ENCODE measurements around the gene TAS2R60. TPM values are rescaled to one million over a fixed set of nuclear protein-coding genes. Genes with fewer than 3 reads are reported as not detected.
A peak's percentile ranks its signal among the peaks of the same experiment; 100 is the strongest.
"Not testable (repeated sequence)": the region's sequence is repeated elsewhere in the genome, so short reads cannot be mapped to it uniquely, and the experiment has no call there.

The TAS2R60 gene
- total RNA-seq, 1 experiment from 2014 or later, result not detected

- Histone ChIP-seq H4K8ac (replicated peaks; ENCODE audit: insufficient read length, low read depth, low read length) (no peak overlapping the region), H2BK20ac (ENCODE audit: low read depth, low read length, poor library complexity, severe bottlenecking) (no peak overlapping the region), H2AFZ (ENCODE audit: low read length) (no peak overlapping the region), H3K14ac (ENCODE audit: insufficient read depth, low read length) (no peak overlapping the region), H2BK120ac (ENCODE audit: low read depth, low read length, poor library complexity, severe bottlenecking) (no peak overlapping the region), H4K91ac (ENCODE audit: insufficient read length, low read depth, low read length) (no peak overlapping the region), H3K23me2 (ENCODE audit: insufficient read length, low read depth, low read length, poor library complexity, severe bottlenecking) (no peaks in the 10 kb centered on the region), H4K5ac (ENCODE audit: insufficient read length, low read depth, low read length) (no peak overlapping the region), H3K18ac (ENCODE audit: insufficient read length, low read depth, low read length) (no peak overlapping the region), H3K4me1 (ENCODE audit: insufficient read depth, low read length) (peaks cover 7% of the 10 kb centered on the region; the same call in 1 of the 2 replicates), H3K9ac (ENCODE audit: extremely low read depth, insufficient read length, low read length) (no peak overlapping the region), H3K4me2 (ENCODE audit: insufficient read depth, insufficient read length, low read length) (no peak overlapping the region), H3K27me3 (ENCODE audit: insufficient read depth, low read length) (no peaks in the 10 kb centered on the region), H4K20me1 (ENCODE audit: control insufficient read depth, insufficient read depth, insufficient read length) (no peaks in the 10 kb centered on the region), H3K23ac (ENCODE audit: insufficient read length, low read depth, low read length) (no peak overlapping the region), H2BK15ac (ENCODE audit: low read depth, low read length) (no peak overlapping the region), H2AK5ac (ENCODE audit: insufficient read length, low read length) (no peak overlapping the region), H3K27ac (ENCODE audit: insufficient read length, low read depth, low read length) (no peak overlapping the region), H3K9me3 (ENCODE audit: control insufficient read depth, low read depth, low read length) (no peaks in the 10 kb centered on the region), H3K4ac (ENCODE audit: low read depth, low read length) (no peak overlapping the region), H3K79me2 (ENCODE audit: insufficient read depth, low read length) (peaks cover 8% of the 10 kb centered on the region; the same call in 1 of the 2 replicates), H3K56ac (ENCODE audit: insufficient read length, low read depth, low read length) (no peak overlapping the region), H2BK12ac (ENCODE audit: insufficient read length, low read depth, low read length) (no peak overlapping the region), H2BK5ac (ENCODE audit: insufficient read length, low read length) (no peak overlapping the region), H3T11ph (ENCODE audit: low read length) (no peak overlapping the region), H3K79me1 (ENCODE audit: insufficient read depth, low read depth, low read length, poor library complexity, severe bottlenecking) (no peaks in the 10 kb centered on the region)
- WGBS (ENCODE audit: extremely low coverage, insufficient read length, low lambda C conversion rate), result no CpG with 5 or more reads among the region's 12 CpGs
- Mint-ChIP-seq H3K9me3 (no peaks in the 10 kb centered on the region), H3K27ac (no peak overlapping the region; a peak in 1 of 7 replicates), H3K4me3 (no peak overlapping the region; a peak in 1 of 5 replicates), H3K27me3 (ENCODE audit: low read depth) (peaks cover 2% of the 10 kb centered on the region; the same call in 1 of the 2 replicates), H3K36me3 (ENCODE audit: insufficient read depth in 1 of 3, low read depth in 3 of 3) (peaks cover 64 to 83% (median 82%) of the 10 kb centered on the region in 3 experiments), H3K4me1 (peaks cover 18 to 25% of the 10 kb centered on the region in 2 experiments)
- DNase-seq, result peak; percentile 24
- TF ChIP-seq CTCF (conservative IDR thresholded peaks at IDR 0.05), result no peak
These were observed 42.0 kb upstream of the TAS2R60 start for GRCh38 chr7:143401265-143401664.

- not testable (repeated sequence) for H3K4ac ChIP-seq (ENCODE audit: low read depth, low read length); H4K91ac ChIP-seq (ENCODE audit: insufficient read length, low read depth, low read length); H2AFZ ChIP-seq (ENCODE audit: low read length); H3K14ac ChIP-seq (ENCODE audit: insufficient read depth, low read length); H3K4me2 ChIP-seq (ENCODE audit: insufficient read depth, insufficient read length, low read length); H3K27ac ChIP-seq (ENCODE audit: insufficient read length, low read depth, low read length); H2AK5ac ChIP-seq (ENCODE audit: insufficient read length, low read length); H3K18ac ChIP-seq (ENCODE audit: insufficient read length, low read depth, low read length); H3K4me3 Mint-ChIP-seq; H4K5ac ChIP-seq (ENCODE audit: insufficient read length, low read depth, low read length); H3K27me3 Mint-ChIP-seq (ENCODE audit: low read depth); H3K79me2 ChIP-seq (ENCODE audit: insufficient read depth, low read length); H3K56ac ChIP-seq (ENCODE audit: insufficient read length, low read depth, low read length); H3K27me3 ChIP-seq (ENCODE audit: insufficient read depth, low read length); H3K23me2 ChIP-seq (ENCODE audit: insufficient read length, low read depth, low read length, poor library complexity, severe bottlenecking); H4K20me1 ChIP-seq (ENCODE audit: control insufficient read depth, insufficient read depth, insufficient read length); H2BK12ac ChIP-seq (ENCODE audit: insufficient read length, low read depth, low read length); H3K27ac Mint-ChIP-seq; H3K9ac ChIP-seq (ENCODE audit: extremely low read depth, insufficient read length, low read length); H3K9me3 ChIP-seq (ENCODE audit: control insufficient read depth, low read depth, low read length); H2BK120ac ChIP-seq (ENCODE audit: low read depth, low read length, poor library complexity, severe bottlenecking); H2BK15ac ChIP-seq (ENCODE audit: low read depth, low read length); H2BK20ac ChIP-seq (ENCODE audit: low read depth, low read length, poor library complexity, severe bottlenecking); H3K23ac ChIP-seq (ENCODE audit: insufficient read length, low read depth, low read length); H2BK5ac ChIP-seq (ENCODE audit: insufficient read length, low read length); DNase-seq; H3K9me3 Mint-ChIP-seq; H3T11ph ChIP-seq (ENCODE audit: low read length); H4K8ac ChIP-seq (replicated peaks; ENCODE audit: insufficient read length, low read depth, low read length); H3K79me1 ChIP-seq (ENCODE audit: insufficient read depth, low read depth, low read length, poor library complexity, severe bottlenecking)
- peaks cover 28 to 35% of the 10 kb centered on the region in 2 experiments for H3K4me1 Mint-ChIP-seq
- peaks cover 61 to 82% (median 80%) of the 10 kb centered on the region in 3 experiments for H3K36me3 Mint-ChIP-seq (ENCODE audit: insufficient read depth in 1 of 3, low read depth in 3 of 3)
- peaks cover 12% of the 10 kb centered on the region for H3K4me1 ChIP-seq (ENCODE audit: insufficient read depth, low read length)
- WGBS (ENCODE audit: extremely low coverage, insufficient read length, low lambda C conversion rate), result no CpG with 5 or more reads among the region's 4 CpGs
These were observed 41.0 kb upstream of the TAS2R60 start for GRCh38 chr7:143402233-143402632.
